ENCODE measurements around the gene TNPO3.
A peak's percentile ranks its signal among the peaks of the same experiment; 100 is the strongest.
"Not testable (repeated sequence)": the region's sequence is repeated elsewhere in the genome, so short reads cannot be mapped to it uniquely, and the experiment has no call there.

TNPO3 gene

DNA sequence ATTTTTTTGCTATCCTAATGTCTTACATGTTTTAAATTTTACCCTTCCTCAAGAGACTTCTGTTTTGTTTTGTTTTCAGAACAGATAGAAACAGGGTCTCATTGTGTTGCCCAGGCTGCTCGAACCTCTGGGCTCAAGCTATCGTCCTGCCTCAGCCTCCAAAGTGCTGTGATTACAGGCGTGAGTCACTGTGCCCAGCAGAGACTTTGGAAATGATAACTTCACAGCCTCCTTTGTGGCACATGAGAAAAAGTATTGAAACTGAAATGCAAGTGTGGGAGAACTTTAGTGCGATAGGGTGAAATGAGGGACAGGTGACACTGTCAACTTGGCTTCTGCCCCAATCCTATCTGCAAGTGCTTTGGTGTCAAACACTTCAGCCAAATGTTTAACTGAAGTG, 95.6 kb downstream of the TNPO3 start:
- DNase-seq (ENCODE audit: low read depth): no peak

DNA sequence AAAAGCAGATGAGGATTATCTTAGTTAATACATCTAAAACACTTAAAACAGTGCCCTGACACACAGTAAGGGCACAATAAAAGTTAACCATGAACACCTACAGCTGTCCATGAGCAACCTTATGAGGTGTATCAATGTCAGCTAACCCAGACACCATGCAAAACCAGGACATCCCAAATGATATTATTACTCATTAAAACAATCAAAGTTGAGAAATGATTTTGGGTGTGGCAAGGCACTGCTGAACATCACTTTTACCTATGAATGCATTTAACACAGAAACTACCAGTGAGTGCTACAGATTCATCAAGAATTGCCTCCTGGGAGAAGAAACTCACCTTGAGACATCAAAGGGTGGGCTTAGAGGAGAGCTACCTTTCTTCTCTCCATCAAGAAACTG, 98.9 kb downstream of the TNPO3 start:
- no peak for DNase-seq (ENCODE audit: low read depth)

DNA sequence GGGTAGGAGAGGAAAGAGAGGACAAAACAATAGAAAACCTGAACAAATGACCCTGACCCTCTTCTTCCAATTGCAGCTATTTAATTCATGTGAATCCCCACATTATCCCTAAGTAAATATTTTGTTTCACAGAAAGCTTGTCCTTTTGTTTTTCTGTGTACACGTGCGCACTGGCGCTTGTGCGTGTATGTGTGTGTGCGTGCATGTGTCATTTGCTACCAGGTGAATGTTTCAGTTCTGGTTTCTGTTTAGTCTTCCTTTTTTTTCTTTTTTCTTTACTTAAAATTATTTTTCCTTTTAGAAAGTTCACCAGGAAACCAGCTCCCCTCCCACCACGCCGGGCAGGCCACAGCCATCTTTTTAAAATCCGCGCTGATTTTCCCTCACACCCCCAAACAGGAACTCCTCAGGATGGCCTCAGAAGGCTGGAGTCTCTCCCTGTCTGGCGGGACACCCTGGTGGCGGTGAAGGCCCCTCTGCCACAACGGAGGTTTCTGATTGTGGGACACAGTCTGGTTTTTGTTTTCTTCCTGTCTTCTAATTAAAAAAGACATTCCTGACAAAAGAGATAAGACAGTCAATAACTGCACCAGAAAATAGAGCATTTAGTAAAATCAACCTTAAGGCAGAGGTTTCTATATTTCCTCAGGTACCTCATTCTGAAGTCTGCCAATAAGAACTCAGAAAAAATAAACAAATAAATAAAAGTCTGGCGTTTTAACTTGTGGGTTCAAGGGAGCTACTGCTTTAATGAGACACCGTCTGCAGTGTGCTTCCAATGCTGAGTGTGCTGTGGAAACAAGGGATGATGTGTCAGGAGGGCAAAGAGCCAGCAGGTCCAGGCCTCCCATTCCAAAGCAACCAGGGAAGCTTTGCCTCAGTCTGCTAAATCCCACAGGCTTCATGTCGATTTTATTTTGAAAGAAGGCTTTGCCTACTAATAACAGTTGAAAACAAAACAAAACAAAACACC, 99.8 kb downstream of the TNPO3 start:
- peak; percentile 63 for DNase-seq (ENCODE audit: low read depth)

DNA sequence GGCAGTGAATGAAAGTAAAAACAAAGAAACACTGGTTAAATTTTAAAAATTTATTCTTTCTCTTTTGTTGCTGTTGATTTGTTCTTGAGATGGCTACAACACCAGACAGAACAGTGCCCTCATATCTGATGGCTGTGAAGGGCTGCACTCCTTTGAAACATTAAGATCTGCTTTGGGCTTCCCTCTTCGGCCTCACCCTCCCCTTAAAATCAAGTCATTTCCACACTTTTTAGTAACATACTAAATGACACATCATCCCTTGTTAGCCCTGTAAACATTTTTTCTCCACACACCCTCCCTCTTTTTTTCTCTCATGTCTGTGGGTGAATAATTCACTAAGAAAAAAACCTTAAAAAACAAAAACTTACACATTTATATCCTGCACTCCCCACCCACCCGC, 100.8 kb downstream of the TNPO3 start:
- no peak for DNase-seq (ENCODE audit: low read depth)

DNA sequence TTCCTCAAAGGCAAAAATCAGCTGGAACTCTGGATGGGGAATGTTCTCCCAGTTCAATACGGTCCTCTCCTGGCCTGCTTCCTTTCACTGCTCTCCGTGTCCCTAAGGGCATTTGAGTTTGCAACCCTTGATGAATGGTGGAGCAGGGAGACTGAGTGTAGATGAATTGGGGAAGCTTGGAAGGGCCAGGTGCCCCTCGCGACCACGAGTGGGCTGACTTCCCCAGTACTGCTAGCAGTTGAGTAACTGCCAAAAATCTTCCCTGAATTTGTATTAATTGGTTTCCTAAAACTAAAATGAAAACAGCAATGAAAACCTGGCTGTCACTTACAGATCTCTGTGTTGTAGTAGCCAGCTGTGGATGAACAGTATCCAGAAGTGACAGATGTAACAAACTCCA, 103.6 kb downstream of the TNPO3 start:
- no peak for DNase-seq (ENCODE audit: low read depth)

DNA sequence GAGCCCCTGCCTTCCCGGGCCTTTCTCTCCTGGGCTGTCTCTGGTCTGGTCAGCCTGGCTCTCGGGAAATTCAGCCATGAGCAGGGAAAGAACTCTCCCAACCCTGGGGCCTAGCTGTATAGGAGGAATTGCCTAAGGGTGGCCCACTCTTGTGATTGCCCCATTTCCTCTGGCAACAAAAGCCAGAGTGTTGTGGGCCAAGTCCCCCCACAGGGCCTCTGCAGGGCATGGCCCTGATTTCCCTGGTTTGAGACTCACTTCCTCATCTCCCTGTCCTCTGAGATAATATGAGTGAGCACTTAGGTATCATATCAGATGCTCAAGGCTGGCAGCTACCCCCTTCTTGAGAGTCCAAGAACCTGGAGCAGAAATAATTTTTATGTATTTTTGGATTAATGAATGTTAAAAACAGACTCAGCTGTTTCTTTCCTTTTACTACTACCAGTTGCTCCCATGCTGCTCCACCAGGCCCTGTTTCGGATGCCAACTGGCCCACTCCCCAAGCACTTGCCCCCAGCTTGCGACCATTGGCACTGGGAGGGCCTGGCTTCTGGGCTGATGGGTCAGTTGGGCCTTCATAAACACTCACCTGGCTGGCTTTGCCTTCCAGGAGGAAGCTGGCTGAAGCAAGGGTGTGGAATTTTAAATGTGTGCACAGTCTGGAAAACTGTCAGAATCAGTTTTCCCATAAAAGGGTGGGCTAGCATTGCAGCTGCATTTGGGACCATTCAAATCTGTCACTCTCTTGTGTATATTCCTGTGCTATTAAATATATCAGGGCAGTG, 105.7 kb downstream of the TNPO3 start:
- DNase-seq (ENCODE audit: low read depth): no peak

DNA sequence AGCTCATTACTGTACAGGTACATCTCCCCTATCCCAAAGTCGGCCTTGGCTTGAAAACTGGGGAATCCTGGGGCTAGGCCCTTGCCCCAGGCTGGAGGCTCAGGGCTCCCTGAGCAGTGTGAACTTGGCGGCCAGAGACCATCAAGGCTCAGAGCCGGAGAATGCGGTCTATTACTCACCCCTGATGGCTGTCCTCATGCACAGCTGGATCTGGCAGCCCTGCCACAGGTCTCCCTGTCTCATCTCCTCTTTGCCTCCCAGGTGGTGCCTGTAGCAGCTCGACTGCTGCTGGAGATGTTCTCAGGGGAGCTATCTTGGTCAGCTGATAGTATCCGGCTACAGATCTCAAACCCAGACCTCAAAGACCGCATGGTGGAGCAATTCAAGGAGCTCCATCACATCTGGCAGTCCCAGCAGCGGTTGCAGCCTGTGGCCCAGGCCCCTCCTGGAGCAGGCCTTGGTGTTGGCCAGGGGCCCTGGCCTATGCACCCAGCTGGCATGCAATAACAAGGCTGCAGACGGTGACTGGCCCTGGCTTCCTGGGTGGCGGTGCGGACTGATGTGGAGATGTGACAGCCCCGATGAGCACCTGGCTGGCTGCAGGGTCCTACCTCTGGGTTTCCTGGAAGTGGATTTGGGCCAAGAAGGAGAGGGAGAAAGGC, 106.5 kb downstream of the TNPO3 start:
- DNase-seq (ENCODE audit: low read depth): no peak

DNA sequence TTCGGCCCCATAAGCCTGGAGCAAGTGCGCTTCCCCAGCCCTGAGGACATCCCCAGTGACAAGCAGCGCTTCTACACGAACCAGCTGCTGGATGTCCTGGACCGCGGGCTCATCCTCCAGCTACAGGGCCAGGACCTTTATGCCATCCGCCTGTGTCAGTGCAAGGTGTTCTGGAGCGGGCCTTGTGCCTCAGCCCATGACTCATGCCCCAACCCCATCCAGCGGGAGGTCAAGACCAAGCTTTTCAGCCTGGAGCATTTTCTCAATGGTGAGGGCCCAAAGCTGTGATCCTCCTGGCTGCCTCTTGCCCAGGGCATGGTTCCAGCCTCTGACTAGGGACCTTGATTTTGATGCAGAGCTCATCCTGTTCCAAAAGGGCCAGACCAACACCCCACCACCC, 107.1 kb downstream of the TNPO3 start:
- DNase-seq (ENCODE audit: low read depth): no peak

DNA sequence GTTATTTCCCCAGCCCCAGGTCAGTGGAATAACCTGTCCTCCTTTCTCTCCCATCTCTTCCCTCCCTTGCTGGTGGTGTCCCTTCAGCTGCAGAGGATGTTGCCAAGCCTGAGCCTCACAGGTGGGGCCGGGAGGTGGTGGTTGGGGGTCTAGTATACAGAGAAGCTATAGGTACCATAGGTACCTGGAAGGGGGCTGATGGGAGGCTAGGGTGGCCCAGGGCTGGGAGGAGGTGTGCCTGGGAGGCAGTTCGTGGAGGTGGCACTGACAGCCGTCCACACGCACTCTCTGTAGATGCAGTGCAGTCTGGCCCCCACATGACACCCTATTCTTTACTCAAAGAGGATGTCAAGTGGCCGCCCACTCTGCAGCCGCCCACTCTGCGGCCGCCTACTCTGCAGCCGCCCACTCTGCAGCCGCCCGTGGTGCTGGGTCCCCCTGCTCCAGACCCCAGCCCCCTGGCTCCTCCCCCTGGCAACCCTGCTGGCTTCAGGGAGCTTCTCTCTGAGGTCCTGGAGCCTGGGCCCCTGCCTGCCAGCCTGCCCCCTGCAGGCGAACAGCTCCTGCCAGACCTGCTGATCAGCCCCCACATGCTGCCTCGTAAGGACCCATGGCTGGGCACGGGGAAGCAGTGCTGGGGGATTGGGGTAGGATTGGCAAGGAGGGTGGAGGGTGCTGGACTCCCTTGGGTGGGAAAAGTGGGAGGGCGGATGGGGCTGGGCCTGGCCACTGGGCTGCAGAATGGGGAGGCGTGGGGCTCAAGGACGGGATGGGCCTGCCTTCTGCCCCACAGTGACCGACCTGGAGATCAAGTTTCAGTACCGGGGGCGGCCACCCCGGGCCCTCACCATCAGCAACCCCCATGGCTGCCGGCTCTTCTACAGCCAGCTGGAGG, 107.7 kb downstream of the TNPO3 start:
- DNase-seq (ENCODE audit: low read depth): no peak

DNA sequence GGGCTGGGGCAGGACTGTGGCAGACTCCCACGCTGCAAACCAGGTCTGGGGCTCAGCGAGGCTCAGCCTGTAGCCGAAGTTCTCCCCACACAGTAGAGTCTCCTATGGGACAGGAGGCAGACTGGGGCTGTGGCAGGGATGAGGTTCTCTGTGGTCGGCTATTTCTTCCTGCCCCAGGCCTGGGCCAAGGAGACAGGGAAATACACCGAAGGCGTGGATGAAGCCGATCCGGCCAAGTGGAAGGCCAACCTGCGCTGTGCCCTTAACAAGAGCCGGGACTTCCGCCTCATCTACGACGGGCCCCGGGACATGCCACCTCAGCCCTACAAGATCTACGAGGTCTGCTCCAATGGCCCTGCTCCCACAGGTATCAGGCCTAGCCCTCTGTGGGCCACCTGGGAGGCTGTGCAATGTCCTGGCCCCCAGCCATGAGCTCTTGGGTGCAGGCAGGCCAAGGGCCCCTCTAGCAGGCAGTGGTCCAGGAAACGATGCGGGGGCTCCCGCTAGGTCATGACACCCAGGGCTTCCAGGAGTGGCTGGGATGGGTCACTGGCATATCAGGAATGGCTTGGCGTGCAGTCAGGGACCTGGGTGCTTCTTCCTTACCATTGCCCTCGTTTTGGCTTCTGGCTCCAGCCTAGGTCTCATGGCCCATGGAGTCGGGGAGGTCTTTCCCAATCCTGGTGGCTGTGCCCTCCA, 109.1 kb downstream of the TNPO3 start:
- DNase-seq (ENCODE audit: low read depth): no peak

DNA sequence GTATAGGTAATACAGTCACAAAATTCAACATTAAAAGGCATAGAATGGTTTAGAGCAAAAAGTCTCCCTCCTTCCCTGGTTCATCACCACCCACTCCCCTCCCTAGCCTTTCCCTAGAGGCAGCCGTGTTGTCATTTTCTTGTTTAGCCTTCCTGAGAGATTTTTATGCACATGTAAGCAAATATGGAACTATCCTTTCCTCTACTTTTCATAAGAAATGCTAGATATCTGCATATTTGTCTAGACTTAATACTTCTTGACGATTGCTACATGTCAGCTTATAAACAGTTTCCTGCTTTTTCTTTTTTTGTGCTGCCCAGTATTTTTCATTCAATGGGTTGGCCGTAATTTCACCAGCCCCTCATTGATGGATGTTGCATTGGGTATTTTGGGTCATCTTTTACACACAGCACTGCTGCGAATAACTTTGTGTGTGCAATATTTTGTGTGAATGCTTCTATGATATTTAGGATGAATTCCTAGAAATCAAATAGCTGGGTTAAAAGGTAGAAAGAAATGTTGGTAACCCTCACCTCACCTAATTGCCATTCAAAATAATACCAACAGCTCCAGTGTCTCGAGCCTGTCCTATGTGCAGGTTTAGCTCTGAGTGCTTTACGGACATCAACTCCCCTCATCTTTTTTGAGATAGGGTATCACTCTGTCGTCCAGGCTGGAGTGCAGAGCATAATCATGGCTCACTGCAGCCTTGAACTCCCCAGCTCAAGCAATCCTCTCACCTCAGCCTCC, 110.2 kb downstream of the TNPO3 start:
- DNase-seq (ENCODE audit: low read depth): no peak

DNA sequence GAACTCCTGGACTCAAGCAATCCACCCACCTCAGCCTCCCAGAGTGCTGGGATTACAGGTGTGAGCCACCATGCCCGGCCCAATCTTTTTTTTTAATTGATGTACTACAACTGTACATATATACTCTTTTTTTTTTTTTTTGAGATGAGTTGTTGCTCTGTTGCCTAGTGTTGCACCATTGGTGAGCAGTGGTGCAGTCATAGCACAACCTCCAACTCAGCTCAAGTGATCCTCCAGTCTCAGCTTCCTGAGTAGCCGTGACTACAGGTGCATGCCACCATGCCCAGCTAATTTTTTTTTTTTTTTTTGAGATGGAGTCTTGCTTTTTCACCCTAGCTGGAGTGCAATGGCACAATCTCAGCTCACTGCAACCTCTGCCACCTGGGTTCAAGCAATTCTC, 111.7 kb downstream of the TNPO3 start:
- DNase-seq (ENCODE audit: low read depth): not testable (repeated sequence)

DNA sequence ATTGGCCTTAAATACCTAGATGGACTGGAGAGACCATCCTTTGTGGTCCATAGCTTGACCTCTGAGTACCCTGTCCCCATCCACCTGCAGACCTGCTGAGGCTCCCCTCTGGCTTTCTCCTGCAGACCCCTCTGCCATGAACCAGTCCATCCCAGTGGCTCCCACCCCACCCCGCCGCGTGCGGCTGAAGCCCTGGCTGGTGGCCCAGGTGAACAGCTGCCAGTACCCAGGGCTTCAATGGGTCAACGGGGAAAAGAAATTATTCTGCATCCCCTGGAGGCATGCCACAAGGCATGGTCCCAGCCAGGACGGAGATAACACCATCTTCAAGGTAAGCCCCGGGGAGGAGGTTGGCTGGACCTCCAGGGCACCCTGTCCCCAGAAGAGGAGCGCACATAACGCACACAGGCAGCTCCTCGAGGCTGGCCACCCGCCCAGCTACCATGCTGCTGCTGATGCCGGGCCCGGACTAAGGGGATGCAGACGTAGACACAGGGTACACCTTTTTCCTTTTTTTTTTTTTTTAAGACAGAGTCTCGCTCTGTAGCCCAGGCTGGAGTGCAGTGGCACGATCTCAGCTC, 112.9 kb downstream of the TNPO3 start:
- no peak for DNase-seq (ENCODE audit: low read depth)

DNA sequence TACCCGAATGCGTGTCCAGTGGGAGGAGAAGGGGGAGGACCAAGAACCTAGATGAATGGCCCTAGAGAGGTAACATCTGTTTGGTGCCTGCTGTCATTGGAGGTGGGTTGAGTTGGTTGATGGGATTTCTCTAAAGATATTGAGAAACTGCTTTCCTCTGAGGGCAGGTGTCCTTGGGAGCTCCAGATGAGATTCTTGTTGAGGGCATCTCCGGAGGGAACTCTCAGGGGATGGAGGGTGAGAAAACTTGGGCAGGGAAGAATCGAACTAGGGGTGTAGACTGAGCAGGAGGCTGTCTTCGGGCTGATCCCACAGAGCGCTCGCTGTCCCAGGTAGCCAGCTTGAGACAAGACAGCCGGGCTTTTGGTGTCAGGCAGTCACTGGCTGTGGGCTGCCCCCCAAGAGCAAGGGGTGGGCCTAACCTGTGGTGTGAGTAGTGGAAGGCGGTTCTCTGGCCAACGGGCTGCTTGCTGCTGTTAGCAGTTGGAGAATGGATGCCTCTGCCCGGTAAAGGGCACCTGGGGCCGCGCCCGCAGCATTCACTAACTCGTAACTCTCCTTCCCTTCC, 113.5 kb downstream of the TNPO3 start:
- DNase-seq (ENCODE audit: low read depth): no peak

DNA sequence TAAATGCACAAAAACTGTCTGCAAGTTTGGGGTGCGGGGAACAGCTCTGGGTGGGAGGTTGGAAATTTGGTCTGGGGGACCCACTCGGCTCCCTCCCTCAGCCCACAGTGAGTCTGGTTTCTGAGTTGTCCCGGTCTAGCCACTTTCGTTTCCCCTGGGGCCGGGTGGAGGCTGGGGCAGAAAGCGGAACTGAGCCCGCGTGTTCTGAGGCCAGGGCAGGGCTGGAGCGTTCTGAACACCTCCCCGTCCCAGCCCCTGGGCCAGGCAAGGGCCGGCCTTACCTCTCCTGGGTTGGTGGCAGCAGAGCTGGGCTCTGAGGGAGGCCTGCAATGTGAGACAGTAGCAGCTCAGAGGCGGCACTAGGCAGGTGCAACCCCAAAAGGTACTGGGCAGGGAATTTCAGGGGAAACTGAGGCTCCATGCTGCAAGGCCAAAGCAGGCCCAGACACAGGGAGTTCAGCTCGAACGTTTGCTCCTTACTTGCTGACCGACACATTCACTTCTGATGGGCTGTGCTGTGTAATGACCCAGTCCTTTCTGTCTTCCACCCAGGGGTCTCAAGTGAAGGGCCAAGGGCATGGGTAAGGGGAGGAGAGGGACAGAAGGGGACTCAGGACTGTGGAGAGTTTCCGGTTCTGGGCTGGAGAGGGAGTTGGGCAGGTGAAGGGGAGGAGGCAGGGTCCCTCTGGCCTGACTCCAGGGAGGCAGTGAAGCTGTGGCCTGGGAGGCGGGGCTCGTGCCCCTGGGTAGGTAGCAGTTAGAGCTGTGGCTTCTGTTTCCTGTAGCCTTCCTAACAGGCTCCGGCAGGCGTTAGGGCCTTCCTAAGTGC, 114.2 kb downstream of the TNPO3 start:
- no peak for DNase-seq (ENCODE audit: low read depth)

DNA sequence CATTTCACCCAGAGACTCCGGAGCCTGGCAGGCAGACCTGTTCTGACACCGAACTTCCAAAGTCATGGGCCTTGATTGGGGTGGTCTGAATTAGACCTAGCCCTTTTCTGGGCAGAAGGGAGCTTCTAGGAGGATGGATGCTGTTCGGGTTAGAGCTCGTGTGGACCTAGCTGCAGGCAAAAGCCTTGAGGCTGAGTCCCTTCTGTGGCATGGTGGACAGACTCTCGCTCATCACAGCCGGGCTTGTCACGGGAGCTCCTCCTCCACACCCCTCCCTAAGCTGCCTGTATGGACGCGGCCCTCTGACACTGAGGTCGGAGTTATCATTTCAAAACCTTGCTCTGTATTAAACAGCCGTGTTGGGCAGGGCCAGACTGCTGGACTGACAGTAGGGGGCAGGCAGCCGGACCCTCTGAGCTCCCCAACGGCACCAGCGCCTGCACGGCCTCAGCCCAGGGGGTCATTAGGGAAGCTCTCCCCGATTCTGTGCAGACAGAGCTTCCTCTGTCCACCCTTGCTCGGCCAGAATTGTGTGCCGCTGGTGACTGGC, 115.0 kb downstream of the TNPO3 start:
- DNase-seq (ENCODE audit: low read depth): no peak

DNA sequence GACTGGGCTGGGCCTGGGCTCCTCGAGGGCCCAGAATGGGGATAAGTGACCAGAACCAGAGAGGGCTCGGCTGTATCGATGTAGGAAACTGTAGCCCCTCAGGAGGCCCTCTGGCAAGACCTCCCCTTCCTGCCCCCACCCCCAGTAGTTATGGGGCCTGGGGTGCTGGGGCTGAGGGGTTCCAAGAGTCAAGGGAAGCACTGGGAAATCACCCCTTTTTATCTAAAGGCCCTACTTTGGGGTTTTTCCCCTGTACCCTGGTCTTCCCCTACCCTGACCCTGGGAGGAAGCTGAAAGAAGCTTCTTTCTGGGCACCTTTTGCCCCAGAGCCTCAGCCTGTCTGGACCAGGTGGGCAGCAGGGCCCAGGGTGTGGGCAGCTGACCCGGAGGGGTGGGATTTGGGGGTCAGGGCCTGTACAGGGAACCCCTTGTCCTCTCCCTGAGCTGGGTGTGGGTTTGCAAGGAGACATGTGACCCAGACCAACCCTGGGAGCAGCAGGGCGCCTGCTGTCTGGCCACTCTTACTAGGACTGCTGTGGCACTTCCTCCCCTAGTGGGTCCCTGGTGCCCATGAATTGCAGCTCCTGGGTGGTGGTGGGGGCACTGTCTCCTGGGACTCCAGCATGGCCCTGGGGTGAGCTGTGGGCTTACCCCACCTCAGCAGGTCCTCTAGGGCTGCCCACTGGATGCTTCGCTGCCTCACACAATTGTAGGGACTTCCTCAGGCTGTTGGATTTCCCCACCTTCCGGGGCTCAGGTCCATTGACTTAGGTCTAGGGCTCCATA, 115.6 kb downstream of the TNPO3 start:
- DNase-seq (ENCODE audit: low read depth): no peak

All from iris pigment epithelial cell (primary cell).